ENCODE measurements around the gene RNF213.

RNF213 gene

GRCh38 chr17:80260791-80261158 lies at the start of gene RNF213:
Gene RNF213 (plus strand): TSS chr17:80260852. CDS start chr17:80263682, 2,830 bp downstream.
- peak in 1 of 3 experiments; percentile 40 for DNase-seq (ENCODE audit: low read depth in 3 of 3)

GRCh38 chr17:80212109-80212508 lies 48.5 kb upstream of the RNF213 start:
- DNase-seq (ENCODE audit: low read depth in 3 of 3), result no peak

GRCh38 chr17:80212511-80212910 lies 48.1 kb upstream of the RNF213 start:
- no peak for DNase-seq (ENCODE audit: low read depth in 3 of 3)

- DNase-seq (ENCODE audit: low read depth in 3 of 3), result no peak
These were observed 47.5 kb upstream of the RNF213 start for GRCh38 chr17:80212962-80213642.

GRCh38 chr17:80213643-80213975 lies 47.0 kb upstream of the RNF213 start:
- no peak for DNase-seq (ENCODE audit: low read depth in 3 of 3)

GRCh38 chr17:80214012-80214877 lies 46.4 kb upstream of the RNF213 start:
- no peak for DNase-seq (ENCODE audit: low read depth in 3 of 3)

DNA sequence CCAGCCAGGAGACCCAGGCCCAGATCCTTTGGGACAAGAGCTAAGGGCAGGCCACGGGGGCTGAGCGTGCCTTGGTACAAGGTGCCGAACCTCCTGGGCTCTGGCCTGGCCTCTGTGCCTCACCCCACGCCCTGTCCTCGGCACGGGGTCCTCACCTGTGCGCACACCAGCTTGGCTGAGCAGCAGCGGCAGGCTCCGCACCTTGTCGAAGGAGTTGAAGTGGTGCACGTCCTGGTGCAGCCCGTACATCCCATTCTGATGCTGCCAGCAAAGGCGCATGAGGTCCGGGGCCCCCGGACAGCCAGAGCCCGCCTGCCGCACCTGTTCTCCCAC lies 45.8 kb upstream of the RNF213 start:
- no peak for DNase-seq (ENCODE audit: low read depth in 3 of 3)

DNA sequence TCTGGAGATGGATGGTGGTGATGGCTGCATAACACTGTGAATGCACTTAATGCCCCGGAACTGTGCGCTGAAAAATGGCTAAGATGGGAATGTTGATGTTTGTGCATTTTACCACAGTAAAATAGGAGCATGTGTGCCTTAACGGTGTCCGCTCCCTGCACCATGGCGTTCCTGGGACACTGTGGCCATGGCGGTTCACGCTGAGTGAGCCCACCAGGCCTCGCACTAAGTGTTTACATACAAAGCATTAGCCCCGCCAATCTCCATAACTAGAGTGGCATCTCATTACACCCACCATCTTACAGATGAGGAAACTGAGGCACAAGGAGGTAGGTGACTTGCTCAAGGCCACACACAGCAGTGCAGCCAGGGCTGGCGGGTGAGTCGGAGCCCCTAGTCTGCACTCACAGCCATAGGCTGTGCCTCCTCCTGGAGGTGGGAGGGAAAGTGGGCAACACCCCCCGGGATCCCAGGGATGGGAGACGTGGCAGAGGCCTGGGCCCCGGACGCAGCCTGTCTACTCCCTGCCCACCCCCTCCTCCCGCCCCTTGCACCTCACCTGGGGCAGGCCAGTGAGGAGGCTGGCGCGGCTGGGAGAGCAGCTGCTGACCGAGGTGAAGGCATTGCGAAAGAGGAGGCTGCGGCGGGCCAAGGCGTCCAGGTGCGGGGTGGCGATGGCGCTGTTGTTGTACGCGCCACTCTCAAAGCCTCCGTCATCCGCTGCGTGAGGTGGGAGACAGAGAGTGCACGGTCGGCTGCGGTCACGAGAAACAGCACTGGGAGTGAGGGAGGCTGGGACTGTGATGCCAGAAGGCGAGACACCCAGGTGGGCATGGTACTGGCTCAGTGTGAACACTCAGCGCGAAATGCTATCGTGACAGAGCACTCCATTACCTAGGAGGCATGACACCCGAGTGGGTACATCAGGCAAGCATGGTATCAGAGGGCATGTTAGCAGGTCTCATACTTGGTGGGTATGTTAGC lies 43.9 kb upstream of the RNF213 start:
- no peak for DNase-seq (ENCODE audit: low read depth in 3 of 3)

DNA sequence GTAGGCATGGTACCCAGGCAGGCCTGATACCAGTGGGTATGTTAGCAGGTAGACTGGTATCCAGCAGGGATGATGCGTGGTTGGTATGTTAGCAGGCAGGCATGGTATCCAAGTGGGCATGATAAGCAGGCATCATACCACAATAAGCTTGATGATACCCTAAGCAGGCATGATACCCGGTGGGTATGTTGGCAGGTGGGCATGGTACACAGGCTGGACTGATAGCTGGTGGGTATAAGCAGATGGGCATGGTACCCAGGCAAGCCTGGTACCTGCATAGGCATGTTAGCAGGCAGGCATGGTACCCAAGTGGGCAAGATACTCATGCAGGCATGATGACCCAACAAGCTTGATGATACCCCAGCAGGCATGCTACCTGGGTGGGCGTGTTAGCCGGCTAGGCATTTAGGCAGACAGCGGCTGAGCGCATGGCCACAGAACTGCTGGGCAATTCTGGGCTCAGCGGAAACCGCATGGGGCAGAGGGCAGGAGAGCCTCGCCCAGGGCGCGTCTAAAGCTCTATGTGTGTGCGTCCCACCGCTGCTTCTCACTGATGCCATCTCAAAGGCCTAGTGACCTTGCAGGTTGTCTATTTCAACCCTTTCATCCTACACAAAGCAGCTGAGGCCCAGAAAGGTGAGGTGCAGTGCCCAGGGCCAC lies 42.8 kb upstream of the RNF213 start:
- no peak for DNase-seq (ENCODE audit: low read depth in 3 of 3)

- no peak for DNase-seq (ENCODE audit: low read depth in 3 of 3)
These were observed 42.3 kb upstream of the RNF213 start for GRCh38 chr17:80218391-80218790.

GRCh38 chr17:80219013-80219762 lies 41.5 kb upstream of the RNF213 start:
- DNase-seq (ENCODE audit: low read depth in 3 of 3), result peak; percentile 82 to 93 (median 84)

DNA sequence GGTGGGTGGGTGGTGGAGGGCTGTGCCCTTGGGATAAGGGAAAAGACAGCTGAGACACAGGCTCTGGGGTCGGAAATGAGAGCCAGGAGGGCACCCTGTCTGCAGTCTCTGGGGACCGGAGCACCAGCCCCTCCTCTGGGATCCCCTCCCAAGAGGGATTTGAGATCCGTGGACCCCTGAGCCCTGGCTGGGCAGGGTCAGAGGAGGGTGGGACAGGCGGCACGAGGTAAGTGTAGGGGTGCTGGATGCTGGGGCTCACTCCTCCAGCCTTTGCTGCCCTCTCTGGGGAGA lies 40.9 kb upstream of the RNF213 start:
- DNase-seq (ENCODE audit: low read depth in 3 of 3), result no peak

- DNase-seq (ENCODE audit: low read depth in 3 of 3), result peak; percentile 42 to 74 (median 51)
These were observed 40.5 kb upstream of the RNF213 start, which contains the start of the genes SGSH and SLC26A11 for GRCh38 chr17:80220054-80220735. Gene SGSH (minus strand): TSS chr17:80220333. CDS start chr17:80220313, 20 bp downstream. Gene SLC26A11 (plus strand): TSS chr17:80220427. CDS start chr17:80221561, 1,134 bp downstream.

- DNase-seq (ENCODE audit: low read depth in 3 of 3), result peak in 1 of 3 experiments; percentile 13
These were observed 39.9 kb upstream of the RNF213 start for GRCh38 chr17:80220736-80221215.

DNA sequence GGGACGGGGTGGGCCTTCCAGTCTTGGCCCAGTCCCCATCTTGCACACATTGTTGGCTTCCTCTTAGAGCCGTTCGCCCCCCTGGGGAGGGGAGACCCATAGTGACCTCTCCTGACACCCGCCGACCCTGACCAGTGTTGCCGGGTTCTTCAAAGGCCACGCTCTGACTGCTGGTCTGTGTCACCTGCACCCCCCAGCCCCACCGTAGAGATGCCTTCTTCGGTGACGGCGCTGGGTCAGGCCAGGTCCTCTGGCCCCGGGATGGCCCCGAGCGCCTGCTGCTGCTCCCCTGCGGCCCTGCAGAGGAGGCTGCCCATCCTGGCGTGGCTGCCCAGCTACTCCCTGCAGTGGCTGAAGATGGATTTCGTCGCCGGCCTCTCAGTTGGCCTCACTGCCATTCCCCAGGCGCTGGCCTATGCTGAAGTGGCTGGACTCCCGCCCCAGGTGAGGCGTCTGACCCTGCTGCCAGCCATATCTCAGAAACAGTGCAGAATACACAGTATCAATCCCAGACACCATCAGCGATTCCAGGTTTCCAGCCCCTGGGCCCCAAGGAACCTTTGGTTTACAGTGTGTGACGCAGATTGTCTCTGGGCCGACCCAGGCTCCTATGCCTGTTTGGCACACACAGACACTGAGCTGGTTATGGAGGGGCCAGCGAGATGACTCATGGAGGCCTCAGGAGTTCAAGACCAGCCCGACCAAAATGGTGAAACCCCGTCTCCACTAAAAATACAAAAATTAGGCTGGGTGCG lies 39.1 kb upstream of the RNF213 start:
- no peak for DNase-seq (ENCODE audit: low read depth in 3 of 3)

- DNase-seq (ENCODE audit: low read depth in 3 of 3), result no peak
These were observed 38.1 kb upstream of the RNF213 start for GRCh38 chr17:80222376-80223141.

GRCh38 chr17:80223142-80223815 lies 37.4 kb upstream of the RNF213 start:
- DNase-seq (ENCODE audit: low read depth in 3 of 3), result no peak
